IPS DF 4.7 (cell line): Measurements from ENCODE around the gene PACRG.

Experiments
- DNase-seq: peaks from one replicate; pipeline ENCODE4 v3.0.0-alpha.2; 2013; ENCODE audit warnings: low spot score; ENCODE audit errors: extremely low read depth

Gene PACRG

GRCh38 chr6:162862941-162863340 lies 135.2 kb downstream of the PACRG start:
- DNase-seq: no peak

GRCh38 chr6:162863821-162864220 lies 136.0 kb downstream of the PACRG start:
- DNase-seq: no peak

- no peak for DNase-seq
These were observed 137.1 kb downstream of the PACRG start for GRCh38 chr6:162864911-162865310.

- DNase-seq: no peak
These were observed 138.9 kb downstream of the PACRG start for GRCh38 chr6:162866656-162867055.

- no peak for DNase-seq
These were observed 140.6 kb downstream of the PACRG start for GRCh38 chr6:162868397-162868796.

- DNase-seq: no peak
These were observed 144.2 kb downstream of the PACRG start for GRCh38 chr6:162871966-162872365.

GRCh38 chr6:162873537-162873936 lies 145.8 kb downstream of the PACRG start:
- no peak for DNase-seq

GRCh38 chr6:162875070-162875469 lies 147.3 kb downstream of the PACRG start:
- DNase-seq: no peak

- no peak for DNase-seq
These were observed 155.2 kb downstream of the PACRG start for GRCh38 chr6:162882801-162883481.

GRCh38 chr6:162887981-162888689 lies 160.4 kb downstream of the PACRG start:
- no peak for DNase-seq

- DNase-seq: no peak
These were observed 161.5 kb downstream of the PACRG start for GRCh38 chr6:162889303-162889702.

- no peak for DNase-seq
These were observed 170.2 kb downstream of the PACRG start for GRCh38 chr6:162898011-162898410.

GRCh38 chr6:162899148-162899547 lies 171.4 kb downstream of the PACRG start:
- DNase-seq: no peak

GRCh38 chr6:162900503-162900902 lies 172.7 kb downstream of the PACRG start:
- DNase-seq: no peak

- DNase-seq: no peak
These were observed 176.4 kb downstream of the PACRG start for GRCh38 chr6:162904069-162904663.

- no peak for DNase-seq
These were observed 178.7 kb downstream of the PACRG start for GRCh38 chr6:162906479-162906878.

GRCh38 chr6:162907876-162908481 lies 180.2 kb downstream of the PACRG start:
- DNase-seq: peak; percentile 22

GRCh38 chr6:162913206-162913605 lies 185.4 kb downstream of the PACRG start:
- no peak for DNase-seq

GRCh38 chr6:162917506-162917905 lies 189.7 kb downstream of the PACRG start:
- DNase-seq: no peak

- no peak for DNase-seq
These were observed 193.3 kb downstream of the PACRG start for GRCh38 chr6:162921062-162921461.

GRCh38 chr6:162921510-162922040 lies 193.8 kb downstream of the PACRG start:
- no peak for DNase-seq
